Heart right ventricle (tissue), 16 donors: ENCODE data around the gene SLC35F3. TPM values are rescaled to one million over a fixed set of nuclear protein-coding genes. Genes with fewer than 3 reads are reported as not detected.

Source experiments
- ATAC-seq, 8 donors: fragments of 200-7000 bp; cut with Tn5 transposase; one replicate each; pipeline ENCODE4 v1.9.1; 2020; ENCODE audit warnings: mild to moderate bottlenecking in 8 of 8, moderate library complexity in 8 of 8, moderate number of reproducible peaks in 1 of 8
- DNase-seq, 2 donors: peaks; one replicate each; pipeline ENCODE4 v3.0.0-alpha.2; 2020
- H3K27ac ChIP-seq, 10 donors: fragments of 200-600 bp; sonication (generic) in 2 of 10; one replicate each; pipeline versions ENCODE4 v1.5.0 to v1.8.0; 2020 to 2022; ENCODE audit warnings: mild to moderate bottlenecking in 3 of 10
- H3K27me3 ChIP-seq, 7 donors: fragments of 200-600 bp; one replicate each; pipeline ENCODE4 v1.8.0; 2021 to 2022; ENCODE audit warnings: mild to moderate bottlenecking in 2 of 7
- H3K36me3 ChIP-seq, 9 donors: fragments of 200-600 bp; sonication (generic) in 1 of 9; one replicate each; pipeline versions ENCODE4 v1.5.0 to v1.8.0; 2020 to 2022; ENCODE audit warnings: mild to moderate bottlenecking in 2 of 9
- H3K4me1 ChIP-seq, 9 donors: fragments of 200-600 bp; sonication (generic) in 1 of 9; one replicate each; pipeline versions ENCODE4 v1.5.0 to v1.8.0; 2020 to 2022; ENCODE audit warnings: mild to moderate bottlenecking in 4 of 9
- H3K4me3 ChIP-seq, 10 donors: fragments of 200-600 bp; sonication (generic) in 2 of 10; one replicate each; pipeline versions ENCODE4 v1.5.0 to v1.8.0; 2020 to 2022; ENCODE audit warnings: mild to moderate bottlenecking in 7 of 10, moderate library complexity in 2 of 10
- H3K9me3 ChIP-seq, 11 donors: fragments of 200-600 bp in 10 of 11; sonication (generic) in 2 of 11; one replicate each; pipeline versions ENCODE4 v1.5.0 to v1.8.0; 2013 to 2022; ENCODE audit warnings: mild to moderate bottlenecking in 2 of 11, control low read depth in 1 of 11, moderate library complexity in 1 of 11
- CTCF ChIP-seq, 9 donors: fragments of 200-600 bp; sonication (generic) in 2 of 9; IDR thresholded peaks; one replicate each; pipeline versions ENCODE4 v1.5.0 to v1.8.0; 2021 to 2022; ENCODE audit warnings: antibody characterized with exemption in 9 of 9, mild to moderate bottlenecking in 5 of 9, moderate library complexity in 1 of 9
- WGBS, 2 donors: extraction: QIAGEN DNeasy Blood & Tissue Kit; methylation state at CpG; one replicate each; pipeline ENCODE4 v1.1.7; 2013; ENCODE audit warnings: inconsistent platforms in 1 of 2; 5-methylcytosine and 5-hydroxymethylcytosine counted together
- intact Hi-C, 10 donors: fragments of 100-400 bp; cut with DNase I; formaldehyde crosslinking; loops; one replicate each; pipeline versions ENCODE4 v1.11.1 to v1.14.2; 2022
- polyA plus RNA-seq, 2 donors: library from polyadenylated mRNA; stranded (reverse); fragments of 200-250 nt; gene quantifications; one replicate each; pipeline ENCODE4 v1.2.3, GENCODE V29; 2013
- total RNA-seq, 10 donors: library from RNA; stranded (reverse); fragmentation: NEBNext Ultra II Directional in 3 of 10; extraction: Animal tissue kit (Norgen Biotek cat#: 25700) in 3 of 10; gene quantifications; one replicate each; pipeline versions ENCODE4 v1.2.1 to v1.2.4, GENCODE V29; 2021 to 2023
- donor health status: Arrhythmogenic right ventricular cardiomyopathy.
- donor health status: ischemic (EF 13 %, LVEDD 7.1; RV severe dilation, severe dysfunction).
- donor health status: healthy with polysubstance abuse.
- donor health status: DM: no; HTN: yes; CAD: no.
- donor health status: DM: no; HTN: no; CAD: no.
- donor health status: ischemic (EF 25% LVEDD 6.9; RV normal size, moderate dysfunction).
- donor health status: ischemic (EF 25% LVEDD 5.7; RV mildly dilated, moderate dysfunction).
- donor health status: healthy.
- donor health status: DM: yes; HTN: yes; CAD: no.
- donor health status: Ischemic cardiomyopathy.
- donor health status: ischemic (EF 35%, LVEDD 5.7; RV mildly dilated, moderate dysfunction).
- donor health status: nonischemic (EF 11% LVEDD 7.7; RV severe dilation, severe dysfunction).
- donor health status: DM: yes; HTN: yes; CAD: no.
- donor health status: PGD.
- donor health status: ischemic (EF 29% LVEDD 5.4; RV normal size, mild dysfunction).
- donor health status: nonischemic (EF 23%, LVEDD 6.1; RV moderate dilation, normal function).

Gene SLC35F3
- total and polyA plus RNA-seq, 12 donors = 0.04 to 0.09 (median 0.09) TPM; not detected in 9

GRCh38 chr1:234271243-234271606, 366.7 kb downstream of the SLC35F3 start:
- 69 to 70% methylated on average over 4 of the region's 4 CpGs for WGBS, 2 donors
- no peak overlapping the region for H3K27ac ChIP-seq
- intact Hi-C loops = no loop called here
- DNase-seq (no peak), ATAC-seq (no peak)
- no peaks in the 10 kb centered on the region for H3K9me3 ChIP-seq
- no peaks in the 10 kb centered on the region for H3K4me1 ChIP-seq
- no peaks in the 10 kb centered on the region for H3K36me3 ChIP-seq
- TF ChIP-seq CTCF (IDR thresholded peaks at IDR 0.05) = no peak
- H3K4me3 ChIP-seq = no peak overlapping the region
- H3K27me3 ChIP-seq = peaks cover 0 to 12% (median 0%) of the 10 kb centered on the region in 7 donors

- intact Hi-C loops = no loop called here
- DNase-seq = no peak
- ATAC-seq = no peak
- WGBS, 2 donors = 77 to 79% methylated on average over 9 of the region's 9 CpGs
- peaks cover 0 to 12% (median 0%) of the 10 kb centered on the region in 7 donors for H3K27me3 ChIP-seq
- no peaks in the 10 kb centered on the region for H3K4me1 ChIP-seq
- H3K4me3 ChIP-seq = no peak overlapping the region
- no peaks in the 10 kb centered on the region for H3K36me3 ChIP-seq
- no peaks in the 10 kb centered on the region for H3K9me3 ChIP-seq
- TF ChIP-seq CTCF (IDR thresholded peaks at IDR 0.05) = no peak
- no peak overlapping the region for H3K27ac ChIP-seq
These were observed 368.3 kb downstream of the SLC35F3 start for GRCh38 chr1:234272656-234273312.

- peaks cover 0 to 12% (median 0%) of the 10 kb centered on the region in 7 donors for H3K27me3 ChIP-seq
- 81 to 90% methylated on average over 6 of the region's 6 CpGs for WGBS, 2 donors
- intact Hi-C loops = no loop called here
- no peak overlapping the region for H3K27ac ChIP-seq
- H3K4me3 ChIP-seq = no peak overlapping the region
- no peaks in the 10 kb centered on the region for H3K4me1 ChIP-seq
- H3K36me3 ChIP-seq = no peaks in the 10 kb centered on the region
- no peak for TF ChIP-seq CTCF (IDR thresholded peaks at IDR 0.05)
- DNase-seq (no peak), ATAC-seq (no peak)
- H3K9me3 ChIP-seq = no peaks in the 10 kb centered on the region
These were observed 369.5 kb downstream of the SLC35F3 start for GRCh38 chr1:234273981-234274380.

GRCh38 chr1:234276151-234276788, 371.8 kb downstream of the SLC35F3 start:
- Histone ChIP-seq H3K36me3 (no peaks in the 10 kb centered on the region), H3K9me3 (no peaks in the 10 kb centered on the region), H3K27ac (no peak overlapping the region), H3K27me3 (peaks cover 0 to 18% (median 6%) of the 10 kb centered on the region in 7 donors), H3K4me3 (no peak overlapping the region), H3K4me1 (no peaks in the 10 kb centered on the region)
- TF ChIP-seq CTCF (IDR thresholded peaks at IDR 0.05) = no peak
- no peak for ATAC-seq
- no peak for DNase-seq
- intact Hi-C loops = no loop called here
- 62 to 67% methylated on average over 7 of the region's 7 CpGs for WGBS, 2 donors
